ENCODE results near the gene ACE2. TPM values are rescaled to one million over a fixed set of nuclear protein-coding genes. Genes with fewer than 3 reads are reported as not detected.

ACE2 gene
- total RNA-seq, 1 donor from 2014 or later = not detected

DNA sequence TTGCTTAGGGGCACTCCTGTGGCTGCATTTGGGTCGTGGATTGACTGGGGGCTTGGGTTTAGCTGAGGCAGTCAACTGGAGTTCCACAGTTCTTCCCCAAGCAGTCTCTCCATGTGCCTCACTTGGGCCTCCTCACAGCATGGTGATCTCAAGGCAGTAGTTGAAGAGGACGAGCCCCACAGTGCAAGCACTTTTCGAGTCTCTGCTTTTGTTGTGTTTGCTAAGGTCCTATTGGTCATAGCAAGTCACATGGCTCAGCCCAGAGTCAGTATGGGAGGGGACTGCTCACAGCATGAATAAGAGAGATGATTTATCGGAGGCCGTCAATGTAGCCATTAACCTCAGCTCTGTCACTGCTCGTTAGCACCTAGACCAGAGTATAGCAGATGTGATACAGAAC lies 70.4 kb downstream of the ACE2 start:
- H3K4me1 Mint-ChIP-seq (ENCODE audit: low read depth, unreplicated experiment) = peaks cover 2% of the 10 kb centered on the region
- no peak overlapping the region for H3K27ac Mint-ChIP-seq (ENCODE audit: unreplicated experiment)

DNA sequence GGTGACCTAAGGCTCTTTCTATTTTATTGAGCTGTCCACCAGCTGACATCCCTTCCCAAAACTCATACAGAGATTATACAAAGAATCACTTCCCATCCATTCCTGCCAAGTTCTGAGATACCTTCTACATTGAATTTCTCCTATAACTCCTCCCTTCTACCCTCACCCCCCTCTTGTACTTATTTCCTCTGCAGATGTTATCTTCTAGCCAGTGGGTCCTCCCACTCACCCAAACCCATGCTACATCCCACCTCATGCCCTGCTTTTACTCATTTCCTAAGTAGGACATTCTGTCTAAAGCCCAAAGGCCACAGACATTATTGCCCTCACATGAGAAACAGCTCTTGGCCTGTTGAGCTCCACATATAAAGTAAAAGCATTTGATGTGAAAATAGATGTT lies 71.6 kb downstream of the ACE2 start:
- peaks cover 2% of the 10 kb centered on the region for H3K4me1 Mint-ChIP-seq (ENCODE audit: low read depth, unreplicated experiment)
- TF ChIP-seq, protein P1, sequence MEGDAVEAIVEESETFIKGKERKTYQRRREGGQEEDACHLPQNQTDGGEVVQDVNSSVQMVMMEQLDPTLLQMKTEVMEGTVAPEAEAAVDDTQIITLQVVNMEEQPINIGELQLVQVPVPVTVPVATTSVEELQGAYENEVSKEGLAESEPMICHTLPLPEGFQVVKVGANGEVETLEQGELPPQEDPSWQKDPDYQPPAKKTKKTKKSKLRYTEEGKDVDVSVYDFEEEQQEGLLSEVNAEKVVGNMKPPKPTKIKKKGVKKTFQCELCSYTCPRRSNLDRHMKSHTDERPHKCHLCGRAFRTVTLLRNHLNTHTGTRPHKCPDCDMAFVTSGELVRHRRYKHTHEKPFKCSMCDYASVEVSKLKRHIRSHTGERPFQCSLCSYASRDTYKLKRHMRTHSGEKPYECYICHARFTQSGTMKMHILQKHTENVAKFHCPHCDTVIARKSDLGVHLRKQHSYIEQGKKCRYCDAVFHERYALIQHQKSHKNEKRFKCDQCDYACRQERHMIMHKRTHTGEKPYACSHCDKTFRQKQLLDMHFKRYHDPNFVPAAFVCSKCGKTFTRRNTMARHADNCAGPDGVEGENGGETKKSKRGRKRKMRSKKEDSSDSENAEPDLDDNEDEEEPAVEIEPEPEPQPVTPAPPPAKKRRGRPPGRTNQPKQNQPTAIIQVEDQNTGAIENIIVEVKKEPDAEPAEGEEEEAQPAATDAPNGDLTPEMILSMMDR (IDR thresholded peaks at IDR 0.05; ENCODE audit: partially characterized antibody, unreplicated experiment) = no peak
- H3K9me3 Mint-ChIP-seq (ENCODE audit: unreplicated experiment) = no peaks in the 10 kb centered on the region
- H3K36me3 Mint-ChIP-seq (ENCODE audit: unreplicated experiment) = no peaks in the 10 kb centered on the region
- H3K27me3 Mint-ChIP-seq (ENCODE audit: unreplicated experiment) = no peaks in the 10 kb centered on the region
- no peak overlapping the region for H3K4me3 Mint-ChIP-seq (ENCODE audit: unreplicated experiment)
- no peak overlapping the region for H3K27ac Mint-ChIP-seq (ENCODE audit: unreplicated experiment)
- no peak for DNase-seq

More for the DNA sequence above, 70.4 kb downstream of the ACE2 start:
- TF ChIP-seq, protein P1 (IDR thresholded peaks at IDR 0.05; ENCODE audit: partially characterized antibody, unreplicated experiment) = no peak
- H3K4me3 Mint-ChIP-seq (ENCODE audit: unreplicated experiment) = no peak overlapping the region
- H3K27me3 Mint-ChIP-seq (ENCODE audit: unreplicated experiment) = no peaks in the 10 kb centered on the region
- no peaks in the 10 kb centered on the region for H3K36me3 Mint-ChIP-seq (ENCODE audit: unreplicated experiment)
- no peak for DNase-seq
- no peaks in the 10 kb centered on the region for H3K9me3 Mint-ChIP-seq (ENCODE audit: unreplicated experiment)

DNA sequence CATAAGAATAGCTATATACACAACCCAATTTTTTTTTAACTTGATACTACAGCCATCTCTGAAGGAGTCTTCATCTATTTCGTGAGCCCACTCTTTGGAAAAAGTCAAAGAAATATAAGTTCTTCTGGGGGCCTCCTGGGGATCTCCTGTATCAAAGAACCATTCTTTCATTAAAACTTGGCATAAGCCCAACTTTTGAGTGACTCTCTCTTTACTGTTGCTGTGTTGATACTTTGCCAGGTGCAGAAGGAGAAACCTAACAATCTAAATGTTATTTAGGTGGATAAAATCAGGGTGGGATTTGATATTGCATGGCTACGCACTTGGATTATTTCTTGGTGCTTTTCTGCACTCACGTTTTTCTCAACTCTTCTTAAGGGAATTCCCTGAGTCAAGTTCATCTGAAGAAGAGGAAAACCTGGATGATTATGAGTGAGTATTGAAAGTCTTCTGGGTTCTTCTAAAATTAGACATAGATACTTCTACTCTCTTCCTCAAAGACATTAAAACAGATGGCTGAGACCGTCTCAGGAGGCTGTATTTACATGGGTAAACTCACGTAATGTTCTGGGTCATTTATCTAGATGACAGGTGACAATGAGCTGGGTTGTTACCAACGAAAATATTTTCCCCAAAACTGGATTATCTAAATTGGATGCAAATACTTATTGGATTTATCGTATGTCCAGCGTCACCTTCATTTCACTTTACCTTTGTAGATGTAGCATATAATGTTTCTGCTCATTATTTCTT lies 74.9 kb downstream of the ACE2 start:
- Mint-ChIP-seq H3K4me1 (ENCODE audit: low read depth, unreplicated experiment) (no peaks in the 10 kb centered on the region), H3K27ac (ENCODE audit: unreplicated experiment) (no peak overlapping the region), H3K4me3 (ENCODE audit: unreplicated experiment) (no peak overlapping the region), H3K36me3 (ENCODE audit: unreplicated experiment) (no peaks in the 10 kb centered on the region), H3K9me3 (ENCODE audit: unreplicated experiment) (no peaks in the 10 kb centered on the region), H3K27me3 (ENCODE audit: unreplicated experiment) (no peaks in the 10 kb centered on the region)
- no peak for DNase-seq
- TF ChIP-seq, protein P1 (IDR thresholded peaks at IDR 0.05; ENCODE audit: partially characterized antibody, unreplicated experiment) = no peak

DNA sequence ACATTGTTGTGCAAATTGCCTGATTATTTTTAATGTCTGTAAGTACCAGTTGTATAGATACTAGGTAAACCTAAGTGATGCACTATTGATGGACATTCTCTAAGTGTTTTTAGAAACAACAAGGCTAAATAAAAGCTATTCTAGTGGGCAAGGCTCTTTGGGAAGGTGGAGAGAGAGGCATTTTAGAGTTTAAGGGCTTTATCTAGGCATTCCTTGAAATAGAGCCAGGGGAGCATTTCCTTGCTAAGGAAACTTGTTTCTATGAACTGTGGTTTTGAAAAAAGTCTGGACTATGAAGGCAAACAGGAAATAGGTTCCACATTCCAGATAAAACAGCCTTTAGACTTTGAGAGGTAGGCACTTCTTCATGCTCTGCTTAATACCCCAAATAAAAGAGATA lies 76.3 kb downstream of the ACE2 start:
- no peaks in the 10 kb centered on the region for H3K9me3 Mint-ChIP-seq (ENCODE audit: unreplicated experiment)
- TF ChIP-seq, protein P1 (IDR thresholded peaks at IDR 0.05; ENCODE audit: partially characterized antibody, unreplicated experiment) = no peak
- H3K27ac Mint-ChIP-seq (ENCODE audit: unreplicated experiment) = no peak overlapping the region
- H3K4me3 Mint-ChIP-seq (ENCODE audit: unreplicated experiment) = no peak overlapping the region
- no peak for DNase-seq
- no peaks in the 10 kb centered on the region for H3K4me1 Mint-ChIP-seq (ENCODE audit: low read depth, unreplicated experiment)
- H3K36me3 Mint-ChIP-seq (ENCODE audit: unreplicated experiment) = no peaks in the 10 kb centered on the region
- H3K27me3 Mint-ChIP-seq (ENCODE audit: unreplicated experiment) = no peaks in the 10 kb centered on the region

DNA sequence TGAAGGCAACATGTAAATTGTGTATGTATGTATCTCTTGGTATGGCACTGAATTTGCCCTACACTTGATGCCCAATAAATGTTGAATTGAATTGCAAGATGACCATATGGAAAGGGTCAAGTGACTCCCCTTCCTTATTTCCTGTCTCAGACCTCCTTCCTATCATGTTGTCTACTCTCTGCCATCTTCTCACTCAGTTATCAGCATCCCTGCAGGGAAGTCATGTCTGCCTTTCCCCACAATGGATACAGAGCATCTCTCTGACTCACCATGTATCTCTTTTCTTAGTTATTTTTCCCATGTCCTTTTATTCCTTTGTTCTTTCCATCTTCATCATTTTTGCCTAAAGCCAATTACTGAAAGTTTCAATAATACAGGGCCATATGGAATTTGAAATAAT lies 77.7 kb downstream of the ACE2 start:
- H3K36me3 Mint-ChIP-seq (ENCODE audit: unreplicated experiment) = no peaks in the 10 kb centered on the region
- H3K4me1 Mint-ChIP-seq (ENCODE audit: low read depth, unreplicated experiment) = no peaks in the 10 kb centered on the region
- TF ChIP-seq, protein P1 (IDR thresholded peaks at IDR 0.05; ENCODE audit: partially characterized antibody, unreplicated experiment) = no peak
- H3K4me3 Mint-ChIP-seq (ENCODE audit: unreplicated experiment) = no peak overlapping the region
- DNase-seq = no peak
- H3K9me3 Mint-ChIP-seq (ENCODE audit: unreplicated experiment) = no peaks in the 10 kb centered on the region
- peaks cover 1% of the 10 kb centered on the region for H3K27me3 Mint-ChIP-seq (ENCODE audit: unreplicated experiment)
- no peak overlapping the region for H3K27ac Mint-ChIP-seq (ENCODE audit: unreplicated experiment)
